ENCODE data around the gene BARX2. TPM values are rescaled to one million over a fixed set of nuclear protein-coding genes. Genes with fewer than 3 reads are reported as not detected.

Gene BARX2
- total RNA-seq, 2 donors from 2014 or later = 0.16 to 6.1 TPM

Other genes starting within 250 kb of the BARX2 start
- gene ARHGAP32, start 183.5 kb upstream of the BARX2 start, total RNA-seq = 10 to 100 TPM in 1 of 2 donors, 1 to 10 TPM in 1; 9.7 to 13.4 TPM

Data from activated naive CD4-positive, alpha-beta T cell treated with anti-CD3 and anti-CD28 coated beads, Interleukin-2, amount 50 U/mL, for 72 hours (primary cell).